GM12891 (cell line): ENCODE results near the gene NBEAL1.

ENCODE experiments used
- POLR2A ChIP-seq: IDR thresholded peaks from 2 replicates; pipeline ENCODE4 v1.6.1; 2011; ENCODE audit warnings: low read depth, low read length, control low read depth
- POLR2AphosphoS5 ChIP-seq: IDR thresholded peaks from 2 replicates; pipeline ENCODE4 v1.6.1; 2011; ENCODE audit warnings: low read depth, low read length, control low read depth
- POU2F2 ChIP-seq: IDR thresholded peaks from 2 replicates; pipeline ENCODE4 v1.6.1; 2011; ENCODE audit warnings: low read depth, mild to moderate bottlenecking, control low read depth, low read length, moderate library complexity
- TAF1 ChIP-seq: IDR thresholded peaks from 2 replicates; pipeline ENCODE4 v1.6.1; 2011; ENCODE audit warnings: low read depth, low read length, control low read depth

DNA sequence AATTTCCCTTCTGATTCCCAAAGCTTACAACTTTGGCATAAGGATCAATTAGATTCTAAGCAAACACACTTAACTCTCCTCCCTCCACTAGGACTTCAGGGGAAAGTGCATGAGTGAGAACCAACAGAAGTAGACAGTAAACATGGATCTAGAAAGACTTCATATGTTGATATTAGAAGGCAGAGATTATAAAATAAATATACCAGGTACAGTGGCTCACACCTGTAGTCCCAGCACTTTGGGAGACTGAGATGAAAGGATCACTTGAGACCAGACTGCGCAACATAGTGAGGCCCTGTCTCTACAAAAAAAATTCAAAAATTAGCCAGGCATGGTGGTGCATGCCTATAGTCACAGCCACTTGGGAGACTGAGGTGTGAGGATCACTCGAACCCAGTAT, 15.9 kb downstream of the NBEAL1 start:
- TF ChIP-seq POLR2A (no peak), POU2F2 (no peak), POLR2AphosphoS5 (no peak), TAF1 (no peak)
